Stomach (tissue), 4 donors: ENCODE data around the gene TMEM242.

Source experiments
- POLR2A ChIP-seq, 4 donors: fragments of 450-650 bp; IDR thresholded peaks; one replicate each; pipeline ENCODE4 v1.6.1; 2016; ENCODE audit warnings: antibody characterized with exemption in 4 of 4, control low read depth in 2 of 4, mild to moderate bottlenecking in 1 of 4, moderate library complexity in 1 of 4
- TF ChIP-seq, protein P1 (sequence below), 7 experiments: fragments of 450-650 bp in 4 of 7; fragments of 200-600 bp in 3 of 7; sonication (generic) in 3 of 7; IDR thresholded peaks; one replicate each; pipeline ENCODE4 v1.5.1; 2016 to 2019; ENCODE audit warnings: antibody characterized with exemption in 7 of 7, control low read depth in 2 of 7, mild to moderate bottlenecking in 1 of 7

DNA sequence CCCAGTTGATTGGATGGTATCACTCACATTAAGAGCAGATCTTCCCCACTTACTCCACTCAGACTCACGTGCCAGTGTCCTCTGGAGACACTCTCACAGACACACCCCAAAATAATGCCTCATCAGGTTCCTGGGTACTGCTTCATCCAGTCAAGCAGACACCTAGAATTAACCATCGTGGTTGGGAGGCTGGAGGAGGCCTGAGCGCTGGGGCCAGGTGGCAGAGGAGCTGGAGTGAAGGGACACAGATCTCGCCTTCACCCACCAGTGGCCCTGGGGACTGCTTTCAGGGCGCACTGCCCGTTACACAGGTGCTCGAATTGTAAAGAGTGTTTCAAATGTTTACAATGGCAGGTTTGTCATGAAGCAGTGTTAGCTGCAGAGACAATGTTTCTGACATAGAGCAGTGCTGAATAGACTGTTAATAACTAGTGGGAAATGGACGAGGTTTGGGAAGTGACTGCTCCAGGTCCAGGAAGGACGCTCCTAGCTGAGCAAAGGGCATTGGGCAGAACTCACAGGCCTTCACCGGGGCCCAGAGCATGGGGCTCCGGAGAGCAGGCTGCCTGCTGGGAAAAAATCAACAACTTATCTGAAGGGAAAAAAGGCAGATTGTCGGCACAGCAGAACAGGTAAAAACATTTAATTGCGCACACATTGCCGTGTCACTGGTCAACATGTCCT, 38.4 kb downstream of the TMEM242 start:
- TF ChIP-seq, protein P1, sequence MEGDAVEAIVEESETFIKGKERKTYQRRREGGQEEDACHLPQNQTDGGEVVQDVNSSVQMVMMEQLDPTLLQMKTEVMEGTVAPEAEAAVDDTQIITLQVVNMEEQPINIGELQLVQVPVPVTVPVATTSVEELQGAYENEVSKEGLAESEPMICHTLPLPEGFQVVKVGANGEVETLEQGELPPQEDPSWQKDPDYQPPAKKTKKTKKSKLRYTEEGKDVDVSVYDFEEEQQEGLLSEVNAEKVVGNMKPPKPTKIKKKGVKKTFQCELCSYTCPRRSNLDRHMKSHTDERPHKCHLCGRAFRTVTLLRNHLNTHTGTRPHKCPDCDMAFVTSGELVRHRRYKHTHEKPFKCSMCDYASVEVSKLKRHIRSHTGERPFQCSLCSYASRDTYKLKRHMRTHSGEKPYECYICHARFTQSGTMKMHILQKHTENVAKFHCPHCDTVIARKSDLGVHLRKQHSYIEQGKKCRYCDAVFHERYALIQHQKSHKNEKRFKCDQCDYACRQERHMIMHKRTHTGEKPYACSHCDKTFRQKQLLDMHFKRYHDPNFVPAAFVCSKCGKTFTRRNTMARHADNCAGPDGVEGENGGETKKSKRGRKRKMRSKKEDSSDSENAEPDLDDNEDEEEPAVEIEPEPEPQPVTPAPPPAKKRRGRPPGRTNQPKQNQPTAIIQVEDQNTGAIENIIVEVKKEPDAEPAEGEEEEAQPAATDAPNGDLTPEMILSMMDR (IDR thresholded peaks at IDR 0.05) = no peak
- no peak for TF ChIP-seq POLR2A (IDR thresholded peaks at IDR 0.05)
